ENCODE data around the gene CENPT.

DNA sequence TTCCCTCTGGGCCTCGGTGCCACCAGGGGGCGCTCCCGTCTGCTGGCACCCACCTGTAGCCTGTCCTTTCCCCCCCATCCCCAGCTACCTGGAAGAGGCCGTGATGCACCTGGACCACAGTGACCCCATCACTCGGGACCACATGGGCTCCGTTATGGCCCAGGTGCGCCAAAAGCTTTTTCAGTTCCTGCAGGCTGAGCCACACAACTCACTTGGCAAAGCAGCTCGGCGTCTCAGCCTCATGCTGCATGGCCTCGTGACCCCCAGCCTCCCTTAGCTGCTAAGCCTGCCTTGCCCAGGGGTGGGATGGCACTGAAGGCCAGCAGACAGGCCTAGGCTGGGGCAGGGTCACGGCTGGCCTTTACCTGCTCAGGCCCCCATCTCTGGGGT lies 36.4 kb upstream of the CENPT start:
- TF ChIP-seq POLR2A (IDR thresholded peaks at IDR 0.05): no peak
- TF ChIP-seq, protein P1, sequence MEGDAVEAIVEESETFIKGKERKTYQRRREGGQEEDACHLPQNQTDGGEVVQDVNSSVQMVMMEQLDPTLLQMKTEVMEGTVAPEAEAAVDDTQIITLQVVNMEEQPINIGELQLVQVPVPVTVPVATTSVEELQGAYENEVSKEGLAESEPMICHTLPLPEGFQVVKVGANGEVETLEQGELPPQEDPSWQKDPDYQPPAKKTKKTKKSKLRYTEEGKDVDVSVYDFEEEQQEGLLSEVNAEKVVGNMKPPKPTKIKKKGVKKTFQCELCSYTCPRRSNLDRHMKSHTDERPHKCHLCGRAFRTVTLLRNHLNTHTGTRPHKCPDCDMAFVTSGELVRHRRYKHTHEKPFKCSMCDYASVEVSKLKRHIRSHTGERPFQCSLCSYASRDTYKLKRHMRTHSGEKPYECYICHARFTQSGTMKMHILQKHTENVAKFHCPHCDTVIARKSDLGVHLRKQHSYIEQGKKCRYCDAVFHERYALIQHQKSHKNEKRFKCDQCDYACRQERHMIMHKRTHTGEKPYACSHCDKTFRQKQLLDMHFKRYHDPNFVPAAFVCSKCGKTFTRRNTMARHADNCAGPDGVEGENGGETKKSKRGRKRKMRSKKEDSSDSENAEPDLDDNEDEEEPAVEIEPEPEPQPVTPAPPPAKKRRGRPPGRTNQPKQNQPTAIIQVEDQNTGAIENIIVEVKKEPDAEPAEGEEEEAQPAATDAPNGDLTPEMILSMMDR (IDR thresholded peaks at IDR 0.05): peak; percentile 76 to 89 (median 84)

All from body of pancreas (tissue), 4 donors.